GM23338 (cell line): ENCODE results near the gene HGFAC.

Experiments used
- CTCF ChIP-seq, 2 experiments: fragments of 200-600 bp in 1 of 2; sonication (generic) in 1 of 2; conservative IDR thresholded peaks; 2 replicates each; pipeline versions ENCODE4 v1.5.1 to v1.6.1; 2016 to 2017; ENCODE audit warnings: antibody characterized with exemption in 2 of 2, low read depth in 2 of 2, mild to moderate bottlenecking in 2 of 2, moderate library complexity in 1 of 2
- EZH2 ChIP-seq: fragments of 200-600 bp; sonication (generic); IDR thresholded peaks from one replicate; pipeline ENCODE4 v1.8.0; 2017; ENCODE audit warnings: antibody characterized with exemption, mild to moderate bottlenecking, low read depth; ENCODE audit not compliant: unreplicated experiment
- JUNB ChIP-seq: IDR thresholded peaks from one replicate; pipeline ENCODE4 v1.6.1; 2016; ENCODE audit warnings: antibody characterized with exemption; ENCODE audit not compliant: unreplicated experiment
- NANOG ChIP-seq: IDR thresholded peaks from 2 replicates; pipeline ENCODE4 v1.6.1; 2016; ENCODE audit warnings: antibody characterized with exemption, borderline replicate concordance
- POLR2AphosphoS5 ChIP-seq: IDR thresholded peaks from 2 replicates; pipeline ENCODE4 v1.6.1; 2016; ENCODE audit warnings: antibody characterized with exemption, low read depth
- STAT1 ChIP-seq: IDR thresholded peaks from one replicate; pipeline ENCODE4 v1.6.1; 2016; ENCODE audit warnings: antibody characterized with exemption; ENCODE audit not compliant: unreplicated experiment
- ZNF114 ChIP-seq: fragments of 250-450 bp; sonication (Bioruptor Pico); IDR thresholded peaks from 2 replicates; pipeline ENCODE4 v1.5.0; 2020; ENCODE audit warnings: mild to moderate bottlenecking, moderate library complexity

GRCh38 chr4:3427706-3428446, 13.9 kb upstream of the HGFAC start:
- TF ChIP-seq CTCF (conservative IDR thresholded peaks at IDR 0.05; ENCODE audit: low read depth in 2 of 2) (no peak), ZNF114 (CRISPR knock-in tag) (no peak), EZH2 (no peak), JUNB (no peak), NANOG (no peak), POLR2AphosphoS5 (no peak), STAT1 (no peak)
